Thyroid gland (tissue), 4 donors: Measurements from ENCODE around the gene MBIP. TPM values are rescaled to one million over a fixed set of nuclear protein-coding genes. Genes with fewer than 3 reads are reported as not detected.

Experiments
- DNase-seq, 2 donors: peaks; one replicate each; pipeline ENCODE4 v3.0.0-alpha.2; 2019
- H3K27ac ChIP-seq, 3 donors: fragments of 200-600 bp; sonication (generic); 1 replicate in 2 of 3; 2 replicates in 1 of 3; pipeline ENCODE4 v1.5.1; 2016 to 2019; ENCODE audit warnings: mild to moderate bottlenecking in 1 of 3, moderate library complexity in 1 of 3
- H3K27me3 ChIP-seq: fragments of 200-600 bp; sonication (generic); one replicate; pipeline ENCODE4 v1.5.1; 2019
- H3K36me3 ChIP-seq, 2 donors: fragments of 200-600 bp; sonication (generic); one replicate each; pipeline ENCODE4 v1.5.1; 2016 to 2019
- H3K4me1 ChIP-seq, 2 donors: fragments of 200-600 bp; sonication (generic); one replicate each; pipeline ENCODE4 v1.5.1; 2017 to 2019
- H3K4me3 ChIP-seq, 3 donors: fragments of 200-600 bp; sonication (generic); replicated peaks in 1 of 3; 1 replicate in 2 of 3; 2 replicates in 1 of 3; pipeline ENCODE4 v1.5.1; 2016; ENCODE audit warnings: mild to moderate bottlenecking in 1 of 3
- H3K9me3 ChIP-seq: fragments of 200-600 bp; sonication (generic); one replicate; pipeline ENCODE4 v1.5.1; 2017
- CTCF ChIP-seq, 6 experiments: fragments of 200-600 bp in 3 of 6; fragments of 450-650 bp in 3 of 6; sonication (generic) in 3 of 6; IDR thresholded peaks; one replicate each; pipeline ENCODE4 v1.5.1; 2016 to 2019; ENCODE audit warnings: antibody characterized with exemption in 6 of 6, mild to moderate bottlenecking in 2 of 6, inconsistent platforms in 1 of 6, moderate library complexity in 1 of 6
- POLR2A ChIP-seq, 2 donors: fragments of 450-650 bp; IDR thresholded peaks; one replicate each; pipeline ENCODE4 v1.6.1; 2017; ENCODE audit warnings: antibody characterized with exemption in 2 of 2, mild to moderate bottlenecking in 2 of 2, moderate library complexity in 1 of 2
- WGBS, 2 donors: methylation state at CpG; one replicate each; pipeline ENCODE4 v1.1.5; 2017; 5-methylcytosine and 5-hydroxymethylcytosine counted together
- intact Hi-C: fragments of 100-400 bp; cut with DNase I; formaldehyde crosslinking; loops from one replicate; pipeline ENCODE4 v1.15.1; 2023
- total RNA-seq, 4 donors: library from RNA; depleted of rRNA; stranded (reverse); fragments of >200 nt; gene quantifications; one replicate each; pipeline ENCODE4 v1.2.3, GENCODE V29; 2016

MBIP gene
- total RNA-seq, 4 donors from 2014 or later: 80.5 to 163 (median 87.3) TPM

GRCh38 chr14:36264595-36264994, 55.8 kb downstream of the MBIP start:
- H3K4me3 ChIP-seq: no peak overlapping the region

GRCh38 chr14:36264107-36264506, 56.3 kb downstream of the MBIP start:
- Histone ChIP-seq H3K4me3 (no peak overlapping the region), H3K4me1 (peaks cover 18 to 45% of the 10 kb centered on the region in 2 donors), H3K9me3 (no peaks in the 10 kb centered on the region), H3K27me3 (no peaks in the 10 kb centered on the region), H3K27ac (peak overlapping the region; percentile 67 to 78 (median 77)), H3K36me3 (no peaks in the 10 kb centered on the region)
- intact Hi-C loops: no loop called here
- peak; percentile 44 to 50 for DNase-seq
- TF ChIP-seq POLR2A (IDR thresholded peaks at IDR 0.05) (peak in 1 of 2 donors; percentile 61), CTCF (IDR thresholded peaks at IDR 0.05) (no peak)

More at GRCh38 chr14:36264595-36264994, 55.8 kb downstream of the MBIP start:
- TF ChIP-seq POLR2A (IDR thresholded peaks at IDR 0.05): no peak
- Histone ChIP-seq H3K9me3 (no peaks in the 10 kb centered on the region), H3K27ac (peak overlapping the region; percentile 67 to 78 (median 77)), H3K4me1 (peaks cover 23 to 50% of the 10 kb centered on the region in 2 donors), H3K36me3 (no peaks in the 10 kb centered on the region), H3K27me3 (no peaks in the 10 kb centered on the region)
- no peak for DNase-seq
- 95 to 97% methylated on average over 2 of the region's 2 CpGs for WGBS, 2 donors
- intact Hi-C loops: no loop called here

- intact Hi-C loops: no loop called here
- H3K4me1 ChIP-seq: peaks cover 24 to 42% of the 10 kb centered on the region in 2 donors
- no peaks in the 10 kb centered on the region for H3K27me3 ChIP-seq
- no peak for DNase-seq
- H3K9me3 ChIP-seq: no peaks in the 10 kb centered on the region
- no peak for TF ChIP-seq CTCF (IDR thresholded peaks at IDR 0.05)
- no peak for TF ChIP-seq POLR2A (IDR thresholded peaks at IDR 0.05)
- 75 to 79% methylated on average over 2 of the region's 2 CpGs for WGBS, 2 donors
- no peak overlapping the region for H3K4me3 ChIP-seq
- no peak overlapping the region for H3K27ac ChIP-seq
- H3K36me3 ChIP-seq: no peaks in the 10 kb centered on the region
Measured at GRCh38 chr14:36260970-36261640, 59.3 kb downstream of the MBIP start.

GRCh38 chr14:36258241-36258640, 62.2 kb downstream of the MBIP start:
- DNase-seq: no peak
- 65 to 81% methylated on average over 3 of the region's 3 CpGs for WGBS, 2 donors
- Histone ChIP-seq H3K27ac (peak overlapping the region in 2 of 3 donors; percentile 94 to 95), H3K36me3 (no peaks in the 10 kb centered on the region), H3K4me1 (peaks cover 29 to 36% of the 10 kb centered on the region in 2 donors), H3K4me3 (no peak overlapping the region), H3K9me3 (no peaks in the 10 kb centered on the region), H3K27me3 (no peaks in the 10 kb centered on the region)
- intact Hi-C loops: no loop called here
- TF ChIP-seq POLR2A (IDR thresholded peaks at IDR 0.05) (no peak), CTCF (IDR thresholded peaks at IDR 0.05) (no peak)

- peak overlapping the region; percentile 72 to 95 (median 94) for H3K27ac ChIP-seq
- intact Hi-C loops: no loop called here
- H3K36me3 ChIP-seq: no peaks in the 10 kb centered on the region
- DNase-seq: peak; percentile 74 to 75
- H3K27me3 ChIP-seq: no peaks in the 10 kb centered on the region
- no peaks in the 10 kb centered on the region for H3K9me3 ChIP-seq
- 16 to 23% methylated on average over 7 of the region's 7 CpGs for WGBS, 2 donors
- no peak overlapping the region for H3K4me3 ChIP-seq
- TF ChIP-seq POLR2A (IDR thresholded peaks at IDR 0.05) (peak in 1 of 2 donors; percentile 37), CTCF (IDR thresholded peaks at IDR 0.05) (no peak)
- peaks cover 29 to 32% of the 10 kb centered on the region in 2 donors for H3K4me1 ChIP-seq
Measured at GRCh38 chr14:36256126-36256801, 64.2 kb downstream of the MBIP start.
